Measurements from ENCODE around the gene NPVF.
A peak's percentile ranks its signal among the peaks of the same experiment; 100 is the strongest.

Gene NPVF

GRCh38 chr7:25234336-25234735 is 6.0 kb upstream of the NPVF start:
- no peak for DNase-seq (ENCODE audit: low read depth in 2 of 2)

GRCh38 chr7:25223206-25223605 is 5.1 kb downstream of the NPVF start:
- no peak for DNase-seq (ENCODE audit: low read depth in 2 of 2)

DNA sequence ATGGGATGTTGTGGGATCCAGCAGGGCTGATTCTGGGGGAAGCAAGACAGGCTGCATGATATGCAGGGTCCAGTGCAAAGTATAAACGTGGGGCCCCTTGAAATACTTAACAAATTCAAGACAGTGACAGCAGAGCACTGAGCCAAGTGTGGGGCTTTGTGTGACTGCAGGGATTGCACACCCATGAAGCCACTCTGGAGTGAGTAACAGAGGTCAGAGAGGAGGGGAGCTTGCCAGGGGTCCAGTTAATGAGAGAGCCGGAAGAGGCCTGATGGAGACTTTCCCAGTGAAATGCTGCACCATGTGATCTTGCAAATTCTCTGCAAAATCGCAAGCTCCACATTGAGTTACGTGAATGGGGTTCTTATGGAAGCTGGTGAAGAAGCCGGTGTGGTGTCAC is 5.6 kb downstream of the NPVF start:
- no peak for DNase-seq (ENCODE audit: low read depth in 2 of 2)

GRCh38 chr7:25221009-25221408 is 7.3 kb downstream of the NPVF start:
- DNase-seq (ENCODE audit: low read depth in 2 of 2) = no peak

GRCh38 chr7:25218191-25218590 is 10.1 kb downstream of the NPVF start:
- no peak for DNase-seq (ENCODE audit: low read depth in 2 of 2)

- DNase-seq (ENCODE audit: low read depth in 2 of 2) = no peak
Observed at GRCh38 chr7:25216837-25217236, 11.4 kb downstream of the NPVF start.

- DNase-seq (ENCODE audit: low read depth in 2 of 2) = no peak
Observed at GRCh38 chr7:25215694-25216335, 12.5 kb downstream of the NPVF start.

- DNase-seq (ENCODE audit: low read depth in 2 of 2) = no peak
Observed at GRCh38 chr7:25208525-25209221, 19.6 kb downstream of the NPVF start.

DNA sequence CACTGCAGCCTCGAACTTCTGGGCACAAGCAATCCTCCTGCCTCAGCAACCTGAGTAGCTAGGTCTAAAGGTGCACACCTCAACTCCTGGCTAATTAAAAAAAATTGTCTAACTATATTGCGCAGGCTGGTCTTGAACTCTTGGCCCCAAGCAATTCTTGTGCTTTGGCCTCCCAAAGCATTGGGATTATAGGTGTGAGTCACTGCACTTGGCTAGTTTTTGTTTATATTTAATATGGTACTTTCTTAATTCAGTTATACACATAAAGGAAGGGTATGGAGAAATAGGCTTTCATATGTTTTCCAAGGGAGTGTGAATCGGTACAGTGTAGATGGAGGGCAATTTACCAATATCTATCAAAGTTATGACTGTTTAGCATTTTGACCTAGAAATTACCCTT is 20.4 kb downstream of the NPVF start:
- DNase-seq (ENCODE audit: low read depth in 2 of 2) = no peak

- no peak for DNase-seq (ENCODE audit: low read depth in 2 of 2)
Observed at GRCh38 chr7:25206765-25207164, 21.5 kb downstream of the NPVF start.

DNA sequence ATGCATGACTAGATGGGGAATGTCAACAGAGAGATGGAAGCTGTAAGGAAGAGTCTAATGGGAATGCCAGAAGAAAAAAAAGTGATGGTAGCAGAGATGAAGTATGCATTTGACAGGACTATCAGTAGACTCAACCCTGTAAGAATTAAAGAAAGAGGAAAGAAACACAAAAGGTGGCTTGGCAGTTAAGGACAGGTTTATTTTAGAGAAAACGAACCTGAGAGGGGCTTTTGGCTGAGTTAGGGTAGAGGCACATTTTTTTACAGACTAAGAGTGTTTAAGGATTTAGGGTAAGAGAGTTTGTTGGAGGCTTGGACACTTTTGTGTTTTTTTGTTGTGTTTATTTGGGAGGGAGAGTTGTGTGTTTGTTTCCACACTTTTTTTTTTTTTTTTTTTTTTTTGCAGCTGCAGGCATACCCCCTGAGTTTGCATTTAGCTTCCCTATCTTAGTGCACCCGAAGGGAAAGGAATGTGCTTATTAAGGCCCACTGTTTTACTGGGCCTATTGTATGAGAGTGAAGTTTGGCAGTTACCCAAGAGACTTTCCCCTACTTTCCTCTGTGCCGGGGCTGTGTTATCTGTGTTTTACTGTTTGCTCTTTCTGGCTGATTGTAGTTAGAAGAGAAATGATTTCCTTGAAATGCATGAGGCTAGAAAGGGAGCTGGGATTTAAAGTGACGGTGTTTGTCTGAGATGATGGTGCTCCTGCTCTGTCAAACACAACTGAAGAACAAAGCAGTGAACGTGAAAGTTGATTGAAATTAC is 32.0 kb downstream of the NPVF start:
- no peak for DNase-seq (ENCODE audit: low read depth in 2 of 2)

DNA sequence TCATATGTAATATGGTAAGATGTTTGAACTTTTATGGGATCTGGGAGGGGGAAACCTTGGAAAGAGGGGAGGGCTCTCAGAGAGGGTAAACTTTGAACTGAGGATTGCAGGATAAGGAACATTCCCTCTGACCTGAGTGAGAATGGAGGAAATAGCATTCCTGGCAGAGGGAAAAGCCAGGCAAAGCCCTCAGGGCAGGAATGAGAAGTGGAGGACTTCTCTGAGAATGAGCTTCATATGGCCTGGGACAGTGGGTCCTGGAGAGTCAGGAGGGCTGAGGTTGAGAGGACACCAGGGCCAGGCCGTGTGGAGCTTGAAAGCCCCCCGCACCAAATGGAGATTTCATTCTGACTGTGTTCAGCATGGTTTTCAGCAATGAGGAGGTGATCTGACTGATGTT is 34.2 kb downstream of the NPVF start:
- no peak for DNase-seq (ENCODE audit: low read depth in 2 of 2)

- DNase-seq (ENCODE audit: low read depth in 2 of 2) = no peak
Observed at GRCh38 chr7:25192043-25192442, 36.2 kb downstream of the NPVF start.

GRCh38 chr7:25189197-25189596 is 39.1 kb downstream of the NPVF start:
- DNase-seq (ENCODE audit: low read depth in 2 of 2) = no peak

GRCh38 chr7:25187932-25188331 is 40.4 kb downstream of the NPVF start:
- no peak for DNase-seq (ENCODE audit: low read depth in 2 of 2)

DNA sequence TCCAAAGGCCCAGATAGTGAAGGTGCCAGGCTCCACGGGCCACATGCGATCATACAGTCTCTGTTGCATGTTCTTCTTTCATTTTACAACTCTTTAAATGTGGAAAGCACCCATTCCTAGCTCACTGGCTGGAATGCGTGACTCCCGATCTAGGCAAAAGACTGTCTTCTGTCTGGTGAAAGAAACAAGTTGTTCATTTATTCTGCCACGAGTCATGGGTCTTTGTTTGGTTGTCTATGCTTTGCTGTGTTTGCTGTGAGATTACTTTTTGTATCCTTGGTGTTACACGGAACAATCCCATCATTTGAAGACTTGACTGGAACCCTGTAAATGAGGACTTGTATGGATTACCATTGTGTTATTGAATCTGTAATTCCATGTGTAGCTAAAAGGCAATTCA is 41.9 kb downstream of the NPVF start:
- no peak for DNase-seq (ENCODE audit: low read depth in 2 of 2)

GRCh38 chr7:25181532-25181931 is 46.8 kb downstream of the NPVF start:
- DNase-seq (ENCODE audit: low read depth in 2 of 2) = no peak

DNA sequence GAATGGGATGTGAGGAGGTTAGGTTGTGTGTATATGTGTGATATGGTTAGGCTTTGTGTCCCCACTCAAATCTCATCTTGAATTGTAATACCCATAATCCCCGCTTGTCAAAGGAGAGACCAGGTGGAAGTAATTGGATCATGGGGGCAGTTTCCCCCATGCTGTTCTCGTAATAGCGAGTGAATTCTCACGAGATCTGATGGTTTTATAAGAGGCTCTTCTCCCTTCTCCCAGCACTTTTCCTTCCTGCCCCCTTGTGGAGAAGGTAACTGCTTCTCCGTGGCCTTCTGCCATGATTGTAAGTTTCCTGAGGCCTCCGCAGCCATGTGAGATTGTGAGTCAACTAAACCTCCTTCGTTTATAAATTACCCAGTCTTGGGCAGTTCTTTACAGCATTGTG is 47.3 kb downstream of the NPVF start:
- no peak for DNase-seq (ENCODE audit: low read depth in 2 of 2)

- no peak for DNase-seq (ENCODE audit: low read depth in 2 of 2)
Observed at GRCh38 chr7:25180592-25180923, 47.7 kb downstream of the NPVF start.

GRCh38 chr7:25179771-25180591 is 48.3 kb downstream of the NPVF start:
- DNase-seq (ENCODE audit: low read depth in 2 of 2) = peak; percentile 92 to 98

- no peak for DNase-seq (ENCODE audit: low read depth in 2 of 2)
Observed at GRCh38 chr7:25179325-25179724, 49.0 kb downstream of the NPVF start.

Measured in stimulated activated CD4-positive, alpha-beta T cell treated with anti-CD3 and anti-CD28 coated beads, Interleukin-4, amount 100 ng/mL, for 48 hours (primary cell).